ENCODE results near the gene ADARB2. TPM values are rescaled to one million over a fixed set of nuclear protein-coding genes. Genes with fewer than 3 reads are reported as not detected.
A peak's percentile ranks its signal among the peaks of the same experiment; 100 is the strongest.
"Not testable (repeated sequence)": the region's sequence is repeated elsewhere in the genome, so short reads cannot be mapped to it uniquely, and the experiment has no call there.

ADARB2 gene
- total RNA-seq, 3 donors from 2014 or later: 0.31 to 4.2 TPM; not detected in 1

- DNase-seq (no peak), ATAC-seq (no peak)
- no peak overlapping the region for H3K4me3 ChIP-seq
- H3K36me3 ChIP-seq (ENCODE audit: low read depth): no peaks in the 10 kb centered on the region
- no peaks in the 10 kb centered on the region for H3K9me3 ChIP-seq
- TF ChIP-seq CTCF (IDR thresholded peaks at IDR 0.05): no peak
- no peaks in the 10 kb centered on the region for H3K4me1 ChIP-seq (ENCODE audit: low read depth)
- intact Hi-C loops (cut with DNase I, micrococcal nuclease): no loop called here
Measured at GRCh38 chr10:1229574-1229973, 507.8 kb downstream of the ADARB2 start.

- H3K36me3 ChIP-seq (ENCODE audit: low read depth): no peaks in the 10 kb centered on the region
- TF ChIP-seq CTCF (IDR thresholded peaks at IDR 0.05): no peak
- no peaks in the 10 kb centered on the region for H3K4me1 ChIP-seq (ENCODE audit: low read depth)
- H3K4me3 ChIP-seq: no peak overlapping the region
- ATAC-seq: no peak
- no peak for DNase-seq
- no peaks in the 10 kb centered on the region for H3K9me3 ChIP-seq
- intact Hi-C loops (cut with DNase I, micrococcal nuclease): no loop called here
Measured at GRCh38 chr10:1229116-1229515, 508.2 kb downstream of the ADARB2 start.

GRCh38 chr10:1228467-1228975 lies 508.8 kb downstream of the ADARB2 start:
- Histone ChIP-seq H3K9me3 (no peaks in the 10 kb centered on the region), H3K4me1 (ENCODE audit: low read depth) (no peaks in the 10 kb centered on the region), H3K4me3 (no peak overlapping the region), H3K36me3 (ENCODE audit: low read depth) (no peaks in the 10 kb centered on the region)
- no peak for TF ChIP-seq CTCF (IDR thresholded peaks at IDR 0.05)
- DNase-seq: no peak
- intact Hi-C loops (cut with DNase I, micrococcal nuclease): no loop called here
- no peak for ATAC-seq

- no peak for TF ChIP-seq CTCF (IDR thresholded peaks at IDR 0.05)
- ATAC-seq: no peak
- Histone ChIP-seq H3K4me3 (no peak overlapping the region), H3K9me3 (no peaks in the 10 kb centered on the region), H3K4me1 (ENCODE audit: low read depth) (no peaks in the 10 kb centered on the region), H3K36me3 (ENCODE audit: low read depth) (no peaks in the 10 kb centered on the region)
- intact Hi-C loops (cut with DNase I, micrococcal nuclease): no loop called here
- DNase-seq: no peak
Measured at GRCh38 chr10:1227510-1228402, 509.6 kb downstream of the ADARB2 start.

- ATAC-seq; H3K4me3 ChIP-seq; H3K9me3 ChIP-seq; H3K4me1 ChIP-seq (ENCODE audit: low read depth); intact Hi-C loops (cut with DNase I, micrococcal nuclease); H3K36me3 ChIP-seq (ENCODE audit: low read depth): not testable (repeated sequence)
- peak in 2 of 3 donors; percentile 11 to 33 for DNase-seq
Measured at GRCh38 chr10:1226907-1227306, 510.4 kb downstream of the ADARB2 start.

GRCh38 chr10:1219874-1220273 lies 517.5 kb downstream of the ADARB2 start:
- DNase-seq; intact Hi-C loops (cut with DNase I, micrococcal nuclease); H3K36me3 ChIP-seq (ENCODE audit: low read depth); H3K4me3 ChIP-seq; H3K4me1 ChIP-seq (ENCODE audit: low read depth); ATAC-seq; H3K9me3 ChIP-seq: not testable (repeated sequence)
